Mesodermal cell (in vitro differentiated cells): ENCODE data around the gene CPSF4.
"Not testable (repeated sequence)": the region's sequence is repeated elsewhere in the genome, so short reads cannot be mapped to it uniquely, and the experiment has no call there.

Source experiments
- H3K27ac ChIP-seq: 2 replicates; pipeline ENCODE4 v1.7.0; 2013; ENCODE audit warnings: mild to moderate bottlenecking, low read depth, low read length, moderate library complexity; ENCODE audit not compliant: severe bottlenecking
- H3K36me3 ChIP-seq: 2 replicates; pipeline ENCODE4 v1.7.1; 2013; ENCODE audit warnings: mild to moderate bottlenecking, low read length, moderate library complexity; ENCODE audit not compliant: control insufficient read depth, insufficient read depth
- H3K4me1 ChIP-seq: one replicate; pipeline ENCODE4 v1.7.1; 2013; ENCODE audit warnings: mild to moderate bottlenecking, low read length; ENCODE audit not compliant: insufficient read depth, control insufficient read depth, poor library complexity, severe bottlenecking
- H3K4me3 ChIP-seq: 2 replicates; pipeline ENCODE4 v1.7.0; 2013; ENCODE audit warnings: low read length, control low read depth, mild to moderate bottlenecking; ENCODE audit not compliant: insufficient read depth, poor library complexity, severe bottlenecking; ENCODE audit errors: extremely low read depth
- H3K9me3 ChIP-seq: 2 replicates; pipeline ENCODE4 v1.7.1; 2013; ENCODE audit warnings: mild to moderate bottlenecking, low read length, moderate library complexity; ENCODE audit not compliant: control insufficient read depth
- WGBS, 2 experiments: methylation state at CpG; one replicate each; pipeline ENCODE4 v1.1.5; 2013; ENCODE audit warnings: missing lambda C conversion rate in 2 of 2; ENCODE audit not compliant: insufficient coverage in 2 of 2; 5-methylcytosine and 5-hydroxymethylcytosine counted together

The CPSF4 gene

GRCh38 chr7:99493823-99494222 is 55.1 kb downstream of the CPSF4 start:
- H3K4me3 ChIP-seq: no peak overlapping the region
- WGBS, 2 experiments: 100% methylated on average over 3 to 4 of the region's 6 CpGs
- no peak overlapping the region for H3K27ac ChIP-seq
- peaks cover 68% of the 10 kb centered on the region for H3K36me3 ChIP-seq
- peaks cover 14% of the 10 kb centered on the region for H3K9me3 ChIP-seq
- H3K4me1 ChIP-seq: no peaks in the 10 kb centered on the region

DNA sequence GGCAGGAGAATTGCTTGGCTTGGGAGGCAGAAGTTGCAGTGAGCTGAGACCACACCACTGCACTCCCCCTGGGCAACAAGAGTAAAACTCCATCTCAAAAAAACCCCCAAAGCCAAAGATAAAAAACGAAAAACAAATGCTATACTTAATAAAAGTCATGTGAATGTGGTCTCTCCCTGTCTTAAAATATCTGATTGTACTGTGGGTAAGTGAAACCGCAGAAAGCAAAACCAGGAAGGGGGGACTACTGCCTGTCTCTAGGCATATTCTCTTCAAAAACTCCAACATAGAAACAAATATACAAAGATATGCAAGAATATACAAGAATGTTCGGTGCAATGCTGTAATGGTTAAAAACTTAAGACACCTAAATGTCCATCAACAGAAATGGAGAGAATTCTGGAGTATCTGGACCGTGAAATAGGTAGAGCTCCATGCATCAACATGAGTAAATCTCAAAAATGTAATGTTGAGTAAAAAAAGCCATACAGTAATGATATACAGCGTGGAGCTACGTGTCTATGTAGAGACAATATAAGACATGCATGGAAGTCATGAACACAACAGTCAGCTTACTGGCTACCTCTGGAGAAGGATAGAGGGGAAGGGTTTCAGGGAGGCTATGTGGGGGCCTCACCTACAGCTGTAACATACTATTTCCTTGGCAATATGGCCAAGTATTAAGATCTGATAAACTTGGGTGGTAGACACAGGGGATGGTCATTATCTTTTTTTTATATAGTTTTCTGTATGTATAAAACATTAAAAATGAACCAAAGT is 59.2 kb downstream of the CPSF4 start:
- H3K27ac ChIP-seq: no peak overlapping the region
- peak overlapping the region; percentile 98 for H3K4me3 ChIP-seq
- H3K4me1 ChIP-seq: peaks cover 4% of the 10 kb centered on the region
- H3K9me3 ChIP-seq: peaks cover 11% of the 10 kb centered on the region
- 96 to 100% methylated on average over 1 to 3 of the region's 6 CpGs for WGBS, 2 experiments
- peaks cover 50% of the 10 kb centered on the region for H3K36me3 ChIP-seq

DNA sequence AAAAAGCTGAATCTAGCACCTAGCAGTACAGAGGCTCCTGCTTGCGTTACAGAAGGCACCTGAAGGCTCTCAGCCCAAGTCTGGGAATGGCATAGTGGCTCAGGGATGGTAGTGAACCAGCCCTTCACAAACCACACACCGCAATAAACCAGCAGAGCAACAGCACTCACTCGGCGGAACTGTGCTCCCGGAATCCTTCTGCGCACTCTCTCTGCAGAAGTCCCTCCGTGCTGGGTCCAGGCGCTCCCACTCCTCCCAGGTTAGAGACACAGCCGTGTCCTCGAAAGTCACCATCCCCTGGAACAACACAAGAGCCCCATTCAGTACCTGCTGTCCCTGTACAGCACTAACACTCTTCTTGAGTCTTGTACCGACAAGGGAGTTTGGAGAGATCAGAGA is 59.8 kb downstream of the CPSF4 start:
- WGBS, 2 experiments: 70 to 80% methylated on average over 7 to 9 of the region's 11 CpGs
- no peak overlapping the region for H3K27ac ChIP-seq
- H3K36me3 ChIP-seq: peaks cover 44% of the 10 kb centered on the region
- peak overlapping the region; percentile 98 for H3K4me3 ChIP-seq
- H3K4me1 ChIP-seq: peaks cover 4% of the 10 kb centered on the region
- peaks cover 10% of the 10 kb centered on the region for H3K9me3 ChIP-seq

GRCh38 chr7:99499371-99499720 is 60.6 kb downstream of the CPSF4 start:
- peaks cover 36% of the 10 kb centered on the region for H3K36me3 ChIP-seq
- H3K9me3 ChIP-seq: peaks cover 2% of the 10 kb centered on the region
- H3K4me3 ChIP-seq: peak overlapping the region; percentile 98
- peaks cover 4% of the 10 kb centered on the region for H3K4me1 ChIP-seq
- WGBS, 2 experiments: 1 to 2% methylated on average over 9 to 11 of the region's 14 CpGs
- peak overlapping the region; percentile 91 for H3K27ac ChIP-seq

DNA sequence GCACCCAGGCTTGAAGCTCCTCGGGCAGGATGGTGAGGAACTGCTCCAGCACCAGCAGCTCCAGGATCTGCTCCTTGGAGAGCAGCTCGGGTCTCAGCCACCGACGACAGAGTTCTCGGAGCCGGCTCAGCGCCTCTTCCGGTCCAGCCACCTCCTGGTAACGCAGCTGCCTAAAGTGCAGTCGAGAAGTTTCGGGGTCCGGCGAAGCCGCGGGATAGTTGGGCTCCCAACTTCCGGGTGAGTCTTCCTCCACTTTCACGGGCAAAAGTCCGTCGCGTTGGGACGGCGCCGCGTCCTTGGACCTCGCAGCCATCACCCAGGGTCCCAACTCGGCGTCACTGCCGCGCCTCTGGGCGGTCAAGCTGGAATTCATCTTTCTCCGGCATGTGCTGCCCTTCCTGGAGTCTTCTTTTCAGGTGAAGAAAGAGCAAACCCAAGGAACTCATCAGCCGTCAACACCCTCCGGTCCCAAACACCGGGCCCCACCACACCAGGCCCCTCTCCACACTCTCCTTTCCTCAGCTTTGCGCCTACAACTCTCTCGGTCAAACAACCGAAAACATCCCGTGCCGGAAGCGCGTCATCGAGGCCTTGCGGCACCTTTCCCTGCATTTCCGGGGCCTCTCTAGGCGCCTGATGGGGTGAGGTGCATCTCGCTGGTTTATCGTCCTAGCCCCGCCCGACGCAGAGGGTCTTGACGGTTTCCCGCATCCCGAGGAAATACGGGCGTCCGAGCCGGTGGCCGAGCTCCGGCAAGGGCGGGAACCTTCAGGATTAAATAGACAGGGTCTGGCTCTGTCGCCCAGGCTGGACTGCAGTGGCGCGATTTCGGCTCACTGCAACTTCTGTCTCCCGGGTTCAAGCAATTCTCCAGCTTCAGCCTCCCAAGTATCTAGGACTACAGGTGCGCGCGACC is 61.2 kb downstream of the CPSF4 start, which contains the start of gene ZNF394:
ZNF394 (minus strand) TSS at position 561 of the 916 bp plus-strand sequence; CDS start at position 373, 188 bp downstream.
- peaks cover 4% of the 10 kb centered on the region for H3K4me1 ChIP-seq
- no peaks in the 10 kb centered on the region for H3K9me3 ChIP-seq
- peaks cover 30% of the 10 kb centered on the region for H3K36me3 ChIP-seq
- peak within 1 kb of the TSS; percentile 91 for H3K27ac ChIP-seq
- 0 to 1% methylated on average over 56 to 63 of the region's 68 CpGs for WGBS, 2 experiments
- H3K4me3 ChIP-seq: peak within 1 kb of the TSS; percentile 98

DNA sequence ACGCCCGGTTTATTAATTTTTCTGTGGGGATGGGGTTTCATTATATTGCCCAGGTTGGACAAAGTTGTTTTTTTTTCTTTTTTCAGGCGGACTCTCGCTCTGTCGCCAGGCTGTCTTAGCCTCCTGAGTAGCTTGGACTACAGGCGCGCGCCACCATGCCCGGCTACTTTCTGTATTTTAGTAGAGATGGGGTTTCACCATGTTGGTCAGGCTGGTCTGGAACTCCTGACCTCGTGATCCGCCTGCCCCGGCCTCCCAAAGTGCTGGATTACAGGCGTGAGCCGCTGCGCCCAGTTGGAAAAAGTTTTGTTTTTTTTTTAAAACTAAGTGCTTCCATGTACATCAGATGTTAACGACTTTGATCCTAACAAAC is 61.9 kb downstream of the CPSF4 start:
- Histone ChIP-seq H3K4me3 (peak overlapping the region; percentile 98), H3K9me3 (no peaks in the 10 kb centered on the region), H3K36me3 (peaks cover 23% of the 10 kb centered on the region), H3K4me1 (peaks cover 4% of the 10 kb centered on the region), H3K27ac (no peak overlapping the region)
- 61 to 65% methylated on average over 9 to 12 of the region's 16 CpGs for WGBS, 2 experiments

DNA sequence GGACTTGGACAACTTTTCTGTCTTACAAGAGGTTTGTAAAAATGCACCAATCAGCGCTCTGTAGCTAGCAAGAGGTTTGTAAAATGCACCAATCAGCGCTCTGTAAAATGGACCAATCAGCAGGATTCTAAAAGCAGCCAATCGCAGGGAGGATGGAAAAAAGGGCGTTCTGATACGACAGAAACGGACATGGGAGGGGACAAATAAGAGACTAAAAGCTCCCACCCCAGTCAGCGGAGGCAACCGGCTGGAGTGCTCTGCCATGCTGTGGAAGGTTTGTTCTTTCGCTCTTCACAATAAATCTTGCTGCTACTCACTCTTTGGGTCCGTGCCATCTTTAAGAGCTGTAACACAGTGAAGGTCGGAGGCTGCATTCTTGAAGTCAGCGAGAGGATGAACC is 62.5 kb downstream of the CPSF4 start:
- H3K27ac ChIP-seq, H3K9me3 ChIP-seq, H3K4me1 ChIP-seq: not testable (repeated sequence)
- 95 to 97% methylated on average over 12 of the region's 12 CpGs for WGBS, 2 experiments
- Histone ChIP-seq H3K4me3 (peak overlapping the region; percentile 98), H3K36me3 (peaks cover 17% of the 10 kb centered on the region)

DNA sequence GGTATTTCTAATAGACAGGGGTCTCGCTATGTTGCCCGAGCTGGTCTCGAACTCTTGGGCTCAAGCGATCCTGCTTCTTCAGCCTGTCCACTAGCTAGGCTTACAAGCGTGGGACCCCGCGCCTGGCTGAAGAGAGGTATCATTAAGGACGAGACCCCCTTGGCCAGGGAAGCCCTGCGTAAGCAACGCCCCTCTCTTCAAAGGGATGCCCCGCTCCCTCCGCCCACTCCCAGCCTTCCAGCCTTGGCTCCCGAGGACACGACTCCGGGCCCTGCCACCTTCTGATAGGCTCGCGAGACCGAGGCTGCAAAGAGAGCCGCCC is 65.5 kb downstream of the CPSF4 start:
- WGBS, 2 experiments: 16% methylated on average over 16 to 19 of the region's 19 CpGs
- peak overlapping the region; percentile 87 for H3K4me3 ChIP-seq
- H3K9me3 ChIP-seq: no peaks in the 10 kb centered on the region

GRCh38 chr7:99504603-99505323 is 66.0 kb downstream of the CPSF4 start, which contains the start of gene ZKSCAN5:
TSS of gene ZKSCAN5 (plus strand) at chr7:99504662. CDS start at chr7:99506045, 1,383 bp downstream.
- 0 to 1% methylated on average over 20 to 47 of the region's 53 CpGs for WGBS, 2 experiments
- Histone ChIP-seq H3K9me3 (no peaks in the 10 kb centered on the region), H3K4me3 (peak within 1 kb of the TSS; percentile 87), H3K36me3 (peaks cover 6% of the 10 kb centered on the region), H3K27ac (peak within 1 kb of the TSS; percentile 75), H3K4me1 (peaks cover 17% of the 10 kb centered on the region)

More for the DNA sequence above, 65.5 kb downstream of the CPSF4 start:
- Histone ChIP-seq H3K4me1 (peaks cover 17% of the 10 kb centered on the region), H3K27ac (peak overlapping the region; percentile 75), H3K36me3 (peaks cover 6% of the 10 kb centered on the region)

DNA sequence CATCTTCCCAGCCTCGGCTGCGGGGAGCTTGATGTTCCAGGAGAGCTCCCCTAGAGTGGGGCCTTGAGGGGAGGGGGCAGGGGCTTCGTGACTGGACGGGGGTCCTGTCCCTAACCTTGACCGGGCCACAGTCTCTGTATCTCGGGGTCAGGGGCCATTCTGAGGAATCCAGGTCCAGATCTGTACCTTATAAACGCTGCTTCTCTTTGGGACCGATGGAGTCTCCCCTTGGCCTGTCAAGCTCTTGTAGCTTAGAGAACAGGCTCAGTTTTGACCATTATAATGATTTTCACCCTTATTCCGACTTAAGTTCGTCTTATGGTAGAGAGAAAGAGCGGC is 66.5 kb downstream of the CPSF4 start:
- Histone ChIP-seq H3K4me1 (peaks cover 17% of the 10 kb centered on the region), H3K9me3 (no peaks in the 10 kb centered on the region), H3K4me3 (peak overlapping the region; percentile 87), H3K36me3 (peaks cover 9% of the 10 kb centered on the region), H3K27ac (peak overlapping the region; percentile 75)
- WGBS, 2 experiments: 0 to 3% methylated on average over 6 to 7 of the region's 11 CpGs
